Stimulated activated CD8-positive, alpha-beta memory T cell treated with anti-CD3 and anti-CD28 coated beads, Interleukin-15, amount 100 ng/mL, for 1 hour (primary cell): Measurements from ENCODE around the gene MUC2.

ENCODE experiments used
- DNase-seq: peaks from one replicate; pipeline ENCODE4 v3.0.0-alpha.2; 2020; ENCODE audit warnings: low read depth

MUC2 gene

GRCh38 chr11:1072116-1072820 is 2.4 kb upstream of the MUC2 start:
- DNase-seq = no peak

- DNase-seq = no peak
Measured at GRCh38 chr11:1072821-1073231, 1.8 kb upstream of the MUC2 start.

GRCh38 chr11:1073261-1073724 is 1.4 kb upstream of the MUC2 start:
- DNase-seq = no peak

- DNase-seq = no peak
Measured at GRCh38 chr11:1073851-1074243, 827 bp upstream of the MUC2 start.

- no peak for DNase-seq
Measured at GRCh38 chr11:1075341-1075911, 752 bp downstream of the MUC2 start.

GRCh38 chr11:1076061-1076665 is 1.5 kb downstream of the MUC2 start:
- no peak for DNase-seq

GRCh38 chr11:1077033-1077416 is 2.4 kb downstream of the MUC2 start:
- DNase-seq = no peak

- DNase-seq = no peak
Measured at GRCh38 chr11:1077417-1078119, 2.9 kb downstream of the MUC2 start.

GRCh38 chr11:1078191-1078601 is 3.5 kb downstream of the MUC2 start:
- DNase-seq = no peak

- no peak for DNase-seq
Measured at GRCh38 chr11:1081601-1082311, 7.1 kb downstream of the MUC2 start.

GRCh38 chr11:1082346-1082727 is 7.7 kb downstream of the MUC2 start:
- DNase-seq = no peak

- DNase-seq = no peak
Measured at GRCh38 chr11:1082728-1083620, 8.3 kb downstream of the MUC2 start.

GRCh38 chr11:1083621-1084551 is 9.2 kb downstream of the MUC2 start:
- no peak for DNase-seq

GRCh38 chr11:1084561-1085439 is 10.1 kb downstream of the MUC2 start:
- no peak for DNase-seq

- DNase-seq = no peak
Measured at GRCh38 chr11:1085440-1086170, 10.9 kb downstream of the MUC2 start.

- DNase-seq = no peak
Measured at GRCh38 chr11:1086171-1087102, 11.8 kb downstream of the MUC2 start.

- DNase-seq = no peak
Measured at GRCh38 chr11:1087279-1087960, 12.7 kb downstream of the MUC2 start.
